Measurements from ENCODE around the gene PLD3.
"Not testable (repeated sequence)": the region's sequence is repeated elsewhere in the genome, so short reads cannot be mapped to it uniquely, and the experiment has no call there.

PLD3 gene

DNA sequence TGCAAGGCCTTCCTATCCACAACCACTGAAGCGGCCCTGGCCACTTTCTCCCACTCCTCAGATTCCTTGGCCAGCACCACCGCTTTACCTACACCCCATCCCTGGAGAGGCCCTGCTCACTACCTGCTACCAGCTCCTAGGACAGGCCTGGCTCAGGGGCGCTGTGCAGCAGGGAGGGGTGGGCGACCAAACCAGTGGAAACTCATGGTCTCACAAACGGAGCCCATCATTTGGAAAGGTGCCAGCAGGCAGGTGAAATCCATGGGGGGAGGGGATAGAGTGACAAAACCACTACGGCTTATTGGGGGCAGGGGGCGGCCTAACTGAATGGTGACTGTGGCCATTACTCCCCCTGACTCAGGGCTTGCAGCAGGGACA, 27.9 kb upstream of the PLD3 start:
- TF ChIP-seq JUND (IDR thresholded peaks at IDR 0.05; ENCODE audit: low read depth), result no peak
- DNase-seq (ENCODE audit: low read depth in 1 of 2, low spot score in 1 of 2), result no peak
- in situ Hi-C loops (cut with HindIII; ENCODE audit: low pct_unique_long_range_greater_than_20kb, low sequenced_read_pairs), result no loop called here

DNA sequence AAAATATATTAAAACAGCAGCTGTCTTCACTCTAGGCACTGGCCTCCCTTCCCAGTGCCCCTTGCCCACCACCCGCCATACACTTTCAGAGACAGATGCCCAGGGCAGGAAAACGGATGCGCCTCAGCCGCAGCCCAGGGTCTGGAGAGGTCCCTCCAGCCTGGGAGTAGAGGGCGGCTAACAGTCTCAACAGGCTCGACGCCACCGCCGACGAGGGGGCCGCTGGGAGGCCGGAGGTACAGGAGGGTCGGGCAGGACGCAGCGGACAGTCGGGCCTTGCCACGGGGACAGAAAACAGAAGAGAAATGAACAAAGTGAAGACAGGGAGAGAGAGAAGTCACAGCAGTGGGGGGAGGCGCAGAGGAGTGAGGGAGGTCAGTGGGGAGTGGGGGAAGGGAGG, 27.4 kb upstream of the PLD3 start:
- in situ Hi-C loops (cut with HindIII; ENCODE audit: low pct_unique_long_range_greater_than_20kb, low sequenced_read_pairs), result no loop called here
- no peak for TF ChIP-seq JUND (IDR thresholded peaks at IDR 0.05; ENCODE audit: low read depth)
- no peak for DNase-seq (ENCODE audit: low read depth in 1 of 2, low spot score in 1 of 2)

DNA sequence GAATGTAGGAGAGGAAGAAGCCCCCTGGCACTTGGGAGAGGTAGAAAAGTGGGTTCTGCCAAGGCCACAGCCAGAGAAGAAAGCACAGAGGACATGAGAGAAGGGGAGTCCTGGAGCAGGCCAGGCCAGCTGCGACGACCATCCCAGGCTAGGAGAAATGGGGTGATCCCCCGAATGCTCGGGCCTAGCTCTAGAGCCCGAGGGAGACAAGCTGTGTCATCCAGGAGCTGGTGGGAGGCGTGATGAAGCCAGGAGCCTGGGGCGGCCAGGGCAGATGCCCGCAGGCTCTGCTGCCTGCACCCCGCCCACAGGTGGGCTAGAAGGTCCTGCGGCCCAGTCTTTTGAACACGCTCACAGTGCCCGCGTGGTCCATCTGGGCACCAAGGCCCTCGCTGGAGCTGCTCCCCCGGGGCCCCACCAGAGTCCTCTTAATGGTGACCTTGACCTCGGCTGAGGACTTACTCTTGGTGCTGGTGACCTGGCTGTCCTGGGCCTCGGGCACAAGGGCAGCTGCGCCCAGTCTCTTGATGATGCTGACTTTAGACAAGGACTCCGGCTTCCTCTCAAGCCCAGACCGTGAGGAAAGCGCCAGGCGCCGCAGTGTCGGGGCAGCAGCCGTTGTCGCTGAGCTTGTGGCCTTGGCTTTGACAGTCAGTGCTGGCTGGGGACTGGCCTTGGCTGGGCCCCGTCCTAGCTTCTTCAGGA, 26.8 kb upstream of the PLD3 start:
- no peak for TF ChIP-seq JUND (IDR thresholded peaks at IDR 0.05; ENCODE audit: low read depth)
- in situ Hi-C loops (cut with HindIII; ENCODE audit: low pct_unique_long_range_greater_than_20kb, low sequenced_read_pairs), result no loop called here
- DNase-seq (ENCODE audit: low read depth in 1 of 2, low spot score in 1 of 2), result no peak

DNA sequence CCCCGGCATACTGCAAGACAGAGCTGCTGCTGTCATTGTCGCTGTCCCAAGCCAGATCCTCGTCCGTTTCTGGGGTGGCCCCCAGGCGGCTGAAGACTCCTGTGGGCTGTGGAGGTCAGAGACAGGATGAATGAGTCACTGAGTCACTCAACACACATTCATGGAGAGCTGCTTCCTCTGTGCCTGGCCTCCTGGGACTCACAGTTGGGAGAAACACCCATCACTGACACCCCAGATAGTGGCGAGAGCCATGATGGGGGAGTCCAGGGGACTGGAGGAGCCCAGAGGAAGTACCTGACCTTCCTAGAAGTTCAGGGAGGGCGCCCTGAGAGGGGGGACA, 26.3 kb upstream of the PLD3 start:
- no peak for TF ChIP-seq JUND (IDR thresholded peaks at IDR 0.05; ENCODE audit: low read depth)
- DNase-seq (ENCODE audit: low read depth in 1 of 2, low spot score in 1 of 2), result no peak
- in situ Hi-C loops (cut with HindIII; ENCODE audit: low pct_unique_long_range_greater_than_20kb, low sequenced_read_pairs), result no loop called here

DNA sequence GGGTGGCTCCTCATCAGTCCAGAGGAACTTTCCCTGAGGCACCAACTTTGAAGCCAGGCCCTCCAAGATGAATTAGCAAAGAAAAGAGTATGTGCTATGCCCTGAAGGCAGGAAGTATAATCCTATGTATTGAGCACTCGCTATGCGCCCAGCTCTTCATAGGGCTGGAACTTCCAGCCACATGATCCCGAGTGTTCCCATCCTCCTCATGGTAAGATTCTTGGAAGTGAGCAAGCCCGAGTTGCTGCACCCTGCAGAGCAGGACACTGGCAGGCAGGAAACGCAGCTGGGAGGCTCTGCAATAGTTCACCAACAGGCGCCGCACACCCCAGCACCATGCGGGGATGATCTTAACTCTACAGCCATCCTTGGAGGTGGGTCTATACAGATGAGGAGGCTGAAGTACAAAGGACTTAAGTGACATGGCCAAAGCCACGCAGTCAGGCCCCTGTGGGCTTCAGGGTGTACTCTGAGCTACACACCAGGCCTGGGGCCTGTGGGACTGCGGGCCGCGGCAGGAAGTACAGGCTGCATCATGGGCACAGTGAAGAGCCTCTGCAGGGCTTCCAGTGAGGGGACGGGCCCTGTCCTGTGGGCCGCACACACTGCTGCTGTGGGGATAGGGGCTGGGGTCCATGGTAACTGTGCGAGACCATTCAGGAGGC, 25.4 kb upstream of the PLD3 start:
- DNase-seq (ENCODE audit: low read depth in 1 of 2, low spot score in 1 of 2), result no peak
- no peak for TF ChIP-seq JUND (IDR thresholded peaks at IDR 0.05; ENCODE audit: low read depth)
- in situ Hi-C loops (cut with HindIII; ENCODE audit: low pct_unique_long_range_greater_than_20kb, low sequenced_read_pairs), result no loop called here

DNA sequence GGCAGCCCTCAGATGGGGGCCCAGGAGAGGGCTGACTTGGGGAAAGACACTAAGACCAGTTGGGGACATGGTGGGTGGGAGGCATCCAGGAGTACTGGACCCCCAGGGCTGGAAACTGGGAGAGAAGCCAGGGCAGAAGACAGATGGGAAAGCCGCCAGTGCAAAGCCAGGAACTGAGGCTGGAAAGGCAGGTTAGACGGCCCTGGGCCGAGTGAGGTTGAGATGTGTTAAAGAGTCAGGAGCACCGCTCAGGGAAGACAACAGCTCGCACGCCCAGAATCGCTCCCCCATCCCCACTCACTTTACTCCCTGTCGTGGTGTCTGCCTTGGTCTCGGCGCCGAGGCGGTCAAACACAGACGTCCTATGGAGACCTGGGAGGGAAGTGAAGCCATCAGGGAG, 24.8 kb upstream of the PLD3 start:
- in situ Hi-C loops (cut with HindIII; ENCODE audit: low pct_unique_long_range_greater_than_20kb, low sequenced_read_pairs), result no loop called here
- no peak for TF ChIP-seq JUND (IDR thresholded peaks at IDR 0.05; ENCODE audit: low read depth)
- DNase-seq (ENCODE audit: low read depth in 1 of 2, low spot score in 1 of 2), result peak in 1 of 2 experiments; percentile 32

GRCh38 chr19:40326201-40326600, 22.3 kb upstream of the PLD3 start:
- DNase-seq (ENCODE audit: low read depth in 1 of 2, low spot score in 1 of 2), result no peak
- in situ Hi-C loops (cut with HindIII; ENCODE audit: low pct_unique_long_range_greater_than_20kb, low sequenced_read_pairs), result no loop called here
- TF ChIP-seq JUND (IDR thresholded peaks at IDR 0.05; ENCODE audit: low read depth), result no peak

DNA sequence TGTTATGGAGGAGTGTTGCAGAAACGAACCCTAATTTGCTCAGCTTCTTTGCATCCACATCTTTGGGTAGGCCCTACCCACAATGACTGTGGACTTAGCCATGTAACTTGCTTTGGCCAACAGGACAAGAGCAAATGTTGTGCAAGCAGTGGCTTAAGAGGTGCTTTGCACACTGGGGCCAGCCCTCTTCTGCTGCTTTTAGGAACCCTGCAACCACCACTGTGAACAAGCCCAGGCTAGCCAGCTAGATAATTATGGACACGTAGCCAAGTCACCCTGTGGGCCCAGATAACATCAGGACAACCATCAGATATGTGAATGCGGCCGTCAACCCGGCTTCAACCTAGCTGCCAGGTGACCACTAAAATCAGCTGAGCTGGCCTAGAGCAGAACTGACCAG, 17.4 kb upstream of the PLD3 start:
- in situ Hi-C loops (cut with HindIII; ENCODE audit: low pct_unique_long_range_greater_than_20kb, low sequenced_read_pairs), result no loop called here
- no peak for TF ChIP-seq JUND (IDR thresholded peaks at IDR 0.05; ENCODE audit: low read depth)
- peak; percentile 25 to 69 for DNase-seq (ENCODE audit: low read depth in 1 of 2, low spot score in 1 of 2)

GRCh38 chr19:40332669-40333068, 15.8 kb upstream of the PLD3 start:
- in situ Hi-C loops (cut with HindIII; ENCODE audit: low pct_unique_long_range_greater_than_20kb, low sequenced_read_pairs), result no loop called here
- DNase-seq (ENCODE audit: low read depth in 1 of 2, low spot score in 1 of 2), result no peak
- TF ChIP-seq JUND (IDR thresholded peaks at IDR 0.05; ENCODE audit: low read depth), result no peak

GRCh38 chr19:40333083-40333482, 15.4 kb upstream of the PLD3 start:
- DNase-seq (ENCODE audit: low read depth in 1 of 2, low spot score in 1 of 2); in situ Hi-C loops (cut with HindIII; ENCODE audit: low pct_unique_long_range_greater_than_20kb, low sequenced_read_pairs): not testable (repeated sequence)

- in situ Hi-C loops (cut with HindIII; ENCODE audit: low pct_unique_long_range_greater_than_20kb, low sequenced_read_pairs), result no loop called here
- DNase-seq (ENCODE audit: low read depth in 1 of 2, low spot score in 1 of 2), result no peak
- no peak for TF ChIP-seq JUND (IDR thresholded peaks at IDR 0.05; ENCODE audit: low read depth)
These were observed 13.4 kb upstream of the PLD3 start for GRCh38 chr19:40335101-40335500.

GRCh38 chr19:40335855-40336600, 12.5 kb upstream of the PLD3 start:
- no peak for DNase-seq (ENCODE audit: low read depth in 1 of 2, low spot score in 1 of 2)
- in situ Hi-C loops (cut with HindIII; ENCODE audit: low pct_unique_long_range_greater_than_20kb, low sequenced_read_pairs), result no loop called here
- TF ChIP-seq JUND (IDR thresholded peaks at IDR 0.05; ENCODE audit: low read depth), result no peak

GRCh38 chr19:40336601-40336900, 11.9 kb upstream of the PLD3 start:
- in situ Hi-C loops (cut with HindIII; ENCODE audit: low pct_unique_long_range_greater_than_20kb, low sequenced_read_pairs), result no loop called here
- DNase-seq (ENCODE audit: low read depth in 1 of 2, low spot score in 1 of 2), result no peak
- TF ChIP-seq JUND (IDR thresholded peaks at IDR 0.05; ENCODE audit: low read depth), result no peak

All from T47D (cell line).